HCT116 (cell line): ENCODE data around the gene TEAD1.

Experiments used
- ATF3 ChIP-seq: IDR thresholded peaks from 2 replicates; pipeline ENCODE4 v1.6.1; 2012
- CBX3 ChIP-seq: IDR thresholded peaks from 2 replicates; pipeline ENCODE4 v1.6.1; 2012; ENCODE audit warnings: low read depth
- CTCF ChIP-seq, 3 experiments: fragments of 200-600 bp in 1 of 3; sonication (generic) in 1 of 3; IDR thresholded peaks in 2 of 3; conservative IDR thresholded peaks in 1 of 3; 2 replicates each; pipeline ENCODE4 v1.5.1; 2012 to 2017; ENCODE audit warnings: low read depth in 2 of 3, low read length in 2 of 3, antibody characterized with exemption in 1 of 3, borderline replicate concordance in 1 of 3, control low read depth in 1 of 3, mild to moderate bottlenecking in 1 of 3, mixed read lengths in 1 of 3, mixed run types in 1 of 3, moderate library complexity in 1 of 3; ENCODE audit not compliant: insufficient read depth in 1 of 3
- EZH2 ChIP-seq: fragments of 200-600 bp; sonication (generic); IDR thresholded peaks from 2 replicates; pipeline ENCODE4 v1.6.1; 2017; ENCODE audit warnings: antibody characterized with exemption, mixed run types
- JUND ChIP-seq: IDR thresholded peaks from 2 replicates; pipeline ENCODE4 v1.6.1; 2012
- MAX ChIP-seq: IDR thresholded peaks from 2 replicates; pipeline ENCODE4 v1.6.1; 2012
- POLR2A ChIP-seq: IDR thresholded peaks from 2 replicates; pipeline ENCODE4 v1.7.0; 2011; ENCODE audit warnings: borderline replicate concordance; ENCODE audit not compliant: insufficient read depth, insufficient read length; ENCODE audit errors: extremely low read depth
- POLR2AphosphoS5 ChIP-seq: IDR thresholded peaks from 2 replicates; pipeline ENCODE4 v1.6.1; 2011; ENCODE audit warnings: mild to moderate bottlenecking, low read depth, low read length, moderate library complexity
- SP1 ChIP-seq: IDR thresholded peaks from 2 replicates; pipeline ENCODE4 v1.6.1; 2012; ENCODE audit warnings: low read depth
- YY1 ChIP-seq: IDR thresholded peaks from 2 replicates; pipeline ENCODE4 v1.6.1; 2011; ENCODE audit warnings: low read length, low read depth, moderate library complexity, mild to moderate bottlenecking; ENCODE audit not compliant: insufficient replicate concordance; ENCODE audit errors: extremely low read depth

GRCh38 chr11:12684315-12684714 is 10.1 kb downstream of the TEAD1 start:
- TF ChIP-seq POLR2A, result no peak
- no peak for TF ChIP-seq CTCF (IDR thresholded peaks at IDR 0.05 in 2 of 3, conservative IDR thresholded peaks at IDR 0.05 in 1 of 3; ENCODE audit: borderline replicate concordance in 1 of 3, insufficient read depth in 1 of 3, low read depth in 2 of 3, low read length in 2 of 3)
- TF ChIP-seq ATF3, result no peak
- TF ChIP-seq EZH2, result no peak
- TF ChIP-seq POLR2AphosphoS5, result no peak
- no peak for TF ChIP-seq YY1
- TF ChIP-seq JUND, result no peak
- no peak for TF ChIP-seq MAX
- TF ChIP-seq SP1, result no peak
- TF ChIP-seq CBX3, result no peak
